H1 (cell line): ENCODE results near the gene CD96.

Source experiments
- EGR1 ChIP-seq: IDR thresholded peaks from 2 replicates; pipeline ENCODE4 v1.6.1; 2011; ENCODE audit warnings: low read depth, low read length, borderline replicate concordance
- EP300 ChIP-seq, 2 experiments: IDR thresholded peaks; 1 replicate in 1 of 2; 2 replicates in 1 of 2; pipeline ENCODE4 v1.6.1; 2011 to 2012; ENCODE audit warnings: low read depth in 2 of 2, low read length in 2 of 2, mild to moderate bottlenecking in 2 of 2, borderline replicate concordance in 1 of 2, inconsistent platforms in 1 of 2, moderate library complexity in 1 of 2
- JUN ChIP-seq: IDR thresholded peaks from 2 replicates; pipeline ENCODE4 v1.6.1; 2011; ENCODE audit warnings: low read depth, mild to moderate bottlenecking, improper control_type of control experiment, low read length

DNA sequence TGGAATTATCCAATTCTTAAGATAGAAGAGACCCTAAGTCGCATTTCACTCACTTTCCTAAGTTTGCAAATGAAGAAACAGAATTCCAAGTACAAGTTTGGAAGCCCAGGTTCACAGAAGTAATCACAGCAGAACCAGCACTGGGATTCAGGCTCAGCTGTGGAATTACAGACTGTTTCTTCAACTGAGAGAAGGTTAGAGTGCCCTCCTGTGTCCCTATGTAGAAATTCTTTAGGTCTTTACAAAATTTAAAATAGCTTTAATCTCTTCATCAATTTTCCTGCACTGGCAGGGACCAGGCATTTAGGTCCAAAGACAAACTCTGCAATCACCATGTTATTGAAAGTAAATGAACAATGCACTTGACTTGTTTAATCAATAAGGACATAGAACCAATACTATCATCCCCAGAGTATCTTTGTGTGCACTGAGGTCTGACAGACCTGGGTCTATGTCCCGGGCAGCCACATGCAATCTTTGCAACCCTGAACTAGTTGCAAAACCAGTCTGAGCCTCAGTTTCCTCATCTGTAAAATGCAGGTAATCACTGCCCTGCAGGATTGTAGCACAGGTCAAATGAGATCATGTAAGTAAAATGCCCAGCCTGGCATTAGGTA lies 149.4 kb downstream of the CD96 start:
- TF ChIP-seq JUN (no peak), EGR1 (no peak), EP300 (IDR thresholded peaks at IDR 0.05; ENCODE audit: borderline replicate concordance in 1 of 2, low read depth in 2 of 2, low read length in 2 of 2) (no peak)
